DND-41 (cell line): Measurements from ENCODE around the gene ATP8A2.

Experiments
- CTCF ChIP-seq: IDR thresholded peaks from 2 replicates; pipeline ENCODE4 v1.5.1; 2012; ENCODE audit warnings: borderline replicate concordance, low read length, moderate library complexity, mild to moderate bottlenecking; ENCODE audit not compliant: poor library complexity, severe bottlenecking; ENCODE audit errors: extremely low read depth
- EZH2 ChIP-seq: IDR thresholded peaks from 3 replicates; pipeline ENCODE4 v1.6.1; 2012; ENCODE audit warnings: borderline replicate concordance, low read depth, mild to moderate bottlenecking, moderate library complexity, low read length, inconsistent platforms; ENCODE audit not compliant: severe bottlenecking

GRCh38 chr13:25731536-25731935, 359.8 kb downstream of the ATP8A2 start:
- no peak for TF ChIP-seq CTCF
- TF ChIP-seq EZH2: no peak
